T-cell (primary cell): ENCODE results near the gene GPR135. TPM values are rescaled to one million over a fixed set of nuclear protein-coding genes. Genes with fewer than 3 reads are reported as not detected.
A peak's percentile ranks its signal among the peaks of the same experiment; 100 is the strongest.

Source experiments
- ATAC-seq, 4 experiments: fragments of 200-7000 bp in 3 of 4; fragments of 150-1000 bp in 1 of 4; cut with Tn5 transposase; replicated peaks in 1 of 4; 1 replicate in 3 of 4; 2 replicates in 1 of 4; pipeline ENCODE4 v1.10.0; 2021; ENCODE audit warnings: moderate library complexity in 3 of 4, mild to moderate bottlenecking in 2 of 4, moderate number of reproducible peaks in 1 of 4
- CTCF ChIA-PET, 2 donors: fragments of 300-600 bp; sonication (Branson Sonifier 250); formaldehyde crosslinking; loops; one replicate each; lab custom pipeline; 2022; ENCODE audit warnings: antibody characterized with exemption in 2 of 2; lab: Charles Lee
- POLR2A ChIA-PET, 2 donors: fragments of 300-600 bp; sonication (Branson Sonifier 250); formaldehyde crosslinking; loops; one replicate each; lab custom pipeline; 2022; ENCODE audit warnings: antibody characterized with exemption in 2 of 2; lab: Charles Lee
- DNase-seq, 35 experiments: peaks; one replicate each; pipeline versions ENCODE4 v3.0.0 to v3.0.0-alpha.2; 2013 to 2023
- H3K27ac ChIP-seq: one replicate; pipeline ENCODE4 v1.5.1; 2013; ENCODE audit warnings: low read length
- H3K27me3 ChIP-seq, 2 experiments: replicated peaks in 1 of 2; 1 replicate in 1 of 2; 2 replicates in 1 of 2; pipeline versions ENCODE4 v1.6.1 to v1.7.0; 2013; ENCODE audit warnings: low read length in 1 of 2, mixed read lengths in 1 of 2; ENCODE audit not compliant: control insufficient read depth in 2 of 2, insufficient read depth in 2 of 2; ENCODE audit errors: extremely low read depth in 1 of 2
- H3K36me3 ChIP-seq, 2 donors: 1 replicate in 1 of 2; 2 replicates in 1 of 2; pipeline versions ENCODE4 v1.6.1 to v1.7.0; 2013; ENCODE audit warnings: low read length in 1 of 2; ENCODE audit not compliant: control insufficient read depth in 2 of 2, insufficient read depth in 1 of 2; ENCODE audit errors: extremely low read depth in 1 of 2
- H3K4me1 ChIP-seq, 2 experiments: 1 replicate in 1 of 2; 2 replicates in 1 of 2; pipeline versions ENCODE4 v1.6.1 to v1.7.0; 2013; ENCODE audit warnings: low read length in 2 of 2, mixed read lengths in 1 of 2; ENCODE audit not compliant: insufficient read depth in 2 of 2, control insufficient read depth in 1 of 2; ENCODE audit errors: extremely low read depth in 1 of 2
- H3K4me3 ChIP-seq, 2 donors: 1 replicate in 1 of 2; 2 replicates in 1 of 2; pipeline versions ENCODE4 v1.5.1 to v1.7.0; 2013; ENCODE audit warnings: mild to moderate bottlenecking in 2 of 2, low read length in 1 of 2, moderate library complexity in 1 of 2; ENCODE audit not compliant: control insufficient read depth in 1 of 2; ENCODE audit errors: extremely low read depth in 1 of 2
- H3K9me3 ChIP-seq: 2 replicates; pipeline ENCODE4 v1.7.0; 2013
- H3K27ac Mint-ChIP-seq, 2 donors: one replicate each; pipeline ENCODE4 v1.8.0; 2020 to 2021; ENCODE audit warnings: mild to moderate bottlenecking in 2 of 2, mixed read lengths in 2 of 2
- H3K27me3 Mint-ChIP-seq, 2 donors: one replicate each; pipeline ENCODE4 v1.8.0; 2021 to 2022; ENCODE audit warnings: mixed read lengths in 2 of 2
- H3K36me3 Mint-ChIP-seq: one replicate; pipeline ENCODE4 v1.8.0; 2021; ENCODE audit warnings: mixed read lengths
- H3K4me1 Mint-ChIP-seq, 3 donors: one replicate each; pipeline ENCODE4 v1.8.0; 2020 to 2022; ENCODE audit warnings: mixed read lengths in 3 of 3, mild to moderate bottlenecking in 1 of 3
- H3K4me3 Mint-ChIP-seq, 3 donors: one replicate each; pipeline ENCODE4 v1.8.0; 2020 to 2022; ENCODE audit warnings: mild to moderate bottlenecking in 3 of 3, mixed read lengths in 3 of 3, moderate library complexity in 3 of 3
- H3K9me3 Mint-ChIP-seq, 3 donors: one replicate each; pipeline ENCODE4 v1.8.0; 2020 to 2022; ENCODE audit warnings: mixed read lengths in 3 of 3
- WGBS: methylation state at CpG from one replicate; pipeline ENCODE4 v1.1.5; 2013; ENCODE audit warnings: missing lambda C conversion rate; ENCODE audit not compliant: insufficient coverage; 5-methylcytosine and 5-hydroxymethylcytosine counted together
- total RNA-seq, 35 experiments: library from RNA in 6 of 35; stranded (reverse) in 6 of 35; fragments of 120-200 nt in 1 of 35; gene quantifications; one replicate each; pipeline versions ENCODE4 v1.2.1 to v1.2.4 and lab custom pipeline; 2013 to 2026

GPR135 gene
- total RNA-seq, 5 donors from 2014 or later (not counting 1 experiment from before 2014, with no cell fraction given) = 1.8 to 2.4 (median 2.1) TPM

DNA sequence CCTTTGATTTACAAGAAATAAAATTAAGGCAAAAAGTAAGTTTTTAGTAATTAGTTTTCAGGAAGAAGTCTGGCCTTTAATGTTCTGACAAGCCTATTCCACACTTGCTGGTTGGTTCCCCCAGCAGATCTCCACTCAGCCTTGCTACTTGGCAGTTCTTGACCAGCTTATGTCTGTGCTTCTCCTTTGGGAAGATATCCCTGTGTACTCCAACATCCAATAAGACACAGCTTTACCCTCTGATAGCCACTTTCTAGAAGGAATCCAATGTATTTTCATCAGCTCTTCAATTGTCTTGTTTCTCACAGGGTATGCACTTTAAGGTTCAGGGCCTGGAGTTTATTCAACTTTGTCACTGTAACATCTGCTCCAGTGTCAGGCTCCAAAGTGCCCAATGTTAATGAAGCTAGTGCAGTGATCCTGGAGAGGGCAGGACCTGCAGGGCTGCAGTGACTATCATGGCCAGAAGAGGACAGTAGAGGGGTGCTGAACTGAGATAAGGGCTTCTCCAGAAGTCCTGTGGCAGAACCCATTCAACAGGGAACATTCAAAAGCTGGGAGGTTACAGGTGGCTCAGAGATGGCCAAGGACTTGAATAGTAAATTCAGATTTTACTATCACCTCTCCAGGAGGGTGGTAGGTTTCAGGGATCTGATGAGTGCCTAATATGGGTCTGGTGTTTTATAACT is 42.0 kb upstream of the GPR135 start:
- Mint-ChIP-seq H3K9me3 (no peaks in the 10 kb centered on the region), H3K27me3 (peaks cover 6 to 16% of the 10 kb centered on the region in 2 donors), H3K27ac (no peak overlapping the region), H3K36me3 (peaks cover 10% of the 10 kb centered on the region), H3K4me1 (peaks cover 13 to 16% (median 15%) of the 10 kb centered on the region in 3 donors), H3K4me3 (no peak overlapping the region)
- peaks cover 0 to 2% of the 10 kb centered on the region in 2 experiments for H3K4me1 ChIP-seq
- ATAC-seq (peak in 3 of 4 experiments; percentile 70 to 73 (median 71)), DNase-seq (peak in 30 of 35 experiments; percentile 3 to 55 (median 30))
- ChIA-PET CTCF (interaction anchor here (1.3 to 2.1 kb wide), 5 partner anchors 70 to 677 kb away, joined by 3 to 9 read pairs (median 7); partner anchors contain the start of gene CCDC175 (in 2 of the 2)), POLR2A (no interaction called here)
- no peak overlapping the region for H3K27ac ChIP-seq
- no peak overlapping the region for H3K4me3 ChIP-seq
- H3K36me3 ChIP-seq = peaks cover 5 to 11% of the 10 kb centered on the region in 2 donors
- peaks cover 0 to 3% of the 10 kb centered on the region in 2 experiments for H3K27me3 ChIP-seq
- no peaks in the 10 kb centered on the region for H3K9me3 ChIP-seq

DNA sequence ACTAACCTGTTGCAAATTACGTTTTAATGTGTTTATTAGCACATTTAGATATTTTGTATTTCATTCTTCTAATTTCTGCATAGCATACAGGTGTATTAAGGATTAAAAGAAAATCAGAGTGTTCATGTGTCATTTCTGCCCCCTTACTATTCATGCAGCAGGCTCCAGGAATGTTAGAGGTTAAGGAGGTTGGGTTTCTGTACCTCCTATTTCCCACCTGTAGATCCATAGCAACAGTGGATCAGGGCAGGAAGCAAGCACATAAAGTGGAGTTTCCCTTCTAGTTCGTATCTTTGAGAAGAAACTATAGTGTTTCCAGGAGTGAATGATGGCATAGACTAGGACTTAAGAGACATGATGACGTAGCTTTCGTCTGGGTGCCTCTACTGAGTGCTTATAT is 38.1 kb upstream of the GPR135 start:
- peaks cover 26% of the 10 kb centered on the region for H3K36me3 Mint-ChIP-seq
- no peak overlapping the region for H3K4me3 ChIP-seq
- no peak overlapping the region for H3K27ac Mint-ChIP-seq
- POLR2A ChIA-PET = no interaction called here
- H3K9me3 ChIP-seq = no peaks in the 10 kb centered on the region
- H3K4me3 Mint-ChIP-seq = no peak overlapping the region
- no peaks in the 10 kb centered on the region for H3K9me3 Mint-ChIP-seq
- H3K36me3 ChIP-seq = peaks cover 5 to 14% of the 10 kb centered on the region in 2 donors
- ATAC-seq = no peak
- no peak for DNase-seq
- CTCF ChIA-PET = interaction anchor here in 1 of 2 donors (1.2 kb wide), 1 partner anchor 19 kb away, joined by 3 read pairs; the partner anchor contains the start of gene L3HYPDH
- WGBS = no CpG with 5 or more reads among the region's 4 CpGs
- H3K4me1 Mint-ChIP-seq = peaks cover 13 to 23% (median 16%) of the 10 kb centered on the region in 3 donors
- peaks cover 0 to 2% of the 10 kb centered on the region in 2 experiments for H3K4me1 ChIP-seq
- H3K27ac ChIP-seq = no peak overlapping the region
- peaks cover 0 to 3% of the 10 kb centered on the region in 2 donors for H3K27me3 Mint-ChIP-seq
- no peaks in the 10 kb centered on the region for H3K27me3 ChIP-seq

DNA sequence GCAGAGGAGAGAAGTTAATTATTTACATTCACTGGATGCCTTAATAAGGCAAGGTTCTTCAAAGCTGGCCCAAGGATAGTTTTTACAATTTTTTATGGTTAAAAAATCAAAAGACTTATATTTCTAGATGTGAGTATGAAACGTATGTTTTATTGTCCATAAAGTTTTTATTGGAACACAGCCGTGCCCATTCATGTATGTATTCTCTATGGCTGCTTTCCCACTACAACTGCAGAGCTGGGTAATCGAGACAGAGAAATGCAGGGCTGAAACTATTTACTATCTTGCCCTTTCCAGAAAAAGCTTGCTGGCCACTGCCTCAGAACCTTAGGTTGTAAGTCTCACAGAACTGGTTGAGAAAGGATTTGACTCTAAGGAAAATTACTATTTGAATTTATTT is 35.6 kb upstream of the GPR135 start:
- POLR2A ChIA-PET = interaction anchor here in 1 of 2 donors (0.6 kb wide), 1 partner anchor 1133 kb away, joined by 3 read pairs; no protein-coding TSS in a partner anchor
- no peak overlapping the region for H3K4me3 Mint-ChIP-seq
- DNase-seq (no peak), ATAC-seq (no peak)
- Histone ChIP-seq H3K27me3 (no peaks in the 10 kb centered on the region), H3K4me1 (peaks cover 0 to 2% of the 10 kb centered on the region in 2 experiments), H3K4me3 (no peak overlapping the region), H3K9me3 (no peaks in the 10 kb centered on the region), H3K36me3 (peaks cover 5 to 18% of the 10 kb centered on the region in 2 donors), H3K27ac (no peak overlapping the region)
- no CpG with 5 or more reads among the region's 3 CpGs for WGBS
- no peaks in the 10 kb centered on the region for H3K27me3 Mint-ChIP-seq
- no peaks in the 10 kb centered on the region for H3K9me3 Mint-ChIP-seq
- H3K4me1 Mint-ChIP-seq = peaks cover 24 to 30% (median 26%) of the 10 kb centered on the region in 3 donors
- H3K36me3 Mint-ChIP-seq = peaks cover 34% of the 10 kb centered on the region
- no peak overlapping the region for H3K27ac Mint-ChIP-seq
- CTCF ChIA-PET = interaction anchor here in 1 of 2 donors (1.2 kb wide), 1 partner anchor 10 kb away, joined by 3 read pairs; no protein-coding TSS in a partner anchor

DNA sequence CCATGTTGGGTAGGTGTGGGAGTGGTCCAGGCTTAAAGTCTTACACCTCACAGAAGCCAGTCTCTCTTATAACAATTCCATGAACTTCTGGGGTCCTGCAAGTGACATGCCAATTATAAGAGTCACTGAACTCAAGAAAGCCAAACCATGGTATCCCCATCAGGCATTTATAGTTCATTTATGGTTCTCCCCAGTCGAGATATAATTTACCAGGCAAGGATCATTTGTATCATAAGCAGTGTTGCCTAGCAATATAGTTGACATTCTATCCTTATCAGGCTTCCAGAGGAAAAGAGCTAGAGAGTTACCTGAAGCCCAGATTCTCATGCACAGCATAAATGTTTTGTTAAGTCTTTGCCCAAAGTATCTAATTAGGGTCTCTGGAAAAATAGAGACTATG is 27.2 kb upstream of the GPR135 start:
- peaks cover 0 to 3% of the 10 kb centered on the region in 2 experiments for H3K4me1 ChIP-seq
- peaks cover 0 to 59% of the 10 kb centered on the region in 2 donors for H3K36me3 ChIP-seq
- H3K4me3 Mint-ChIP-seq = no peak overlapping the region
- DNase-seq (no peak), ATAC-seq (no peak)
- POLR2A ChIA-PET = interaction anchor here in 1 of 2 donors (0.5 kb wide), 1 partner anchor 348 kb away, joined by 7 read pairs; no protein-coding TSS in a partner anchor
- H3K4me3 ChIP-seq = no peak overlapping the region
- no peaks in the 10 kb centered on the region for H3K27me3 Mint-ChIP-seq
- no peak overlapping the region for H3K27ac ChIP-seq
- no peaks in the 10 kb centered on the region for H3K9me3 ChIP-seq
- peaks cover 69% of the 10 kb centered on the region for H3K36me3 Mint-ChIP-seq
- no CpG with 5 or more reads among the region's 1 CpG for WGBS
- H3K27ac Mint-ChIP-seq = no peak overlapping the region
- H3K27me3 ChIP-seq = no peaks in the 10 kb centered on the region
- no peaks in the 10 kb centered on the region for H3K9me3 Mint-ChIP-seq
- CTCF ChIA-PET = no interaction called here
- peaks cover 43 to 49% (median 47%) of the 10 kb centered on the region in 3 donors for H3K4me1 Mint-ChIP-seq

DNA sequence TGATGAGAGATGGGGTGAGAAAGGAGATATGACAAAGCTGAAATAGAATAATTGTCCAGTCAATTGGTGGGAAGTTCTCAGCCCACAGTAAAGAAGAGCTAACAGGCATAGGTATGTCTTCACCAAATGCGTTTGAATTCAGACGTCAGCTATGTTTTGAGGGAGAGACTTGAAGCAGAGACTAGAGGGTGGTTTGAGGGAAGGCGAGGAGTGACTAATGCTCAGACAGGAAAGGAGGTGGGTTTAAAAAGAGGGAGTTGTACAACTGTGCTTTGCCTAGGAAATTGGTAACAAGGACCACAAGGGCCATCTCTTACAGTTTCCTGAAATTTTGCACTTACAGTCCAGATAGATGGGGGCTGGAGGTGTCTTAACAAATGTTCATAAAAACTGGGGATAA is 25.6 kb upstream of the GPR135 start:
- no peak for ATAC-seq
- H3K27ac ChIP-seq = no peak overlapping the region
- ChIA-PET POLR2A (no interaction called here), CTCF (interaction anchor here in 1 of 2 donors (1.3 kb wide), 1 partner anchor 10 kb away, joined by 3 read pairs; no protein-coding TSS in a partner anchor)
- no peaks in the 10 kb centered on the region for H3K27me3 Mint-ChIP-seq
- peaks cover 0 to 56% of the 10 kb centered on the region in 2 donors for H3K36me3 ChIP-seq
- no peak overlapping the region for H3K27ac Mint-ChIP-seq
- H3K9me3 Mint-ChIP-seq = no peaks in the 10 kb centered on the region
- peaks cover 41 to 52% (median 48%) of the 10 kb centered on the region in 3 donors for H3K4me1 Mint-ChIP-seq
- no peak overlapping the region for H3K4me3 Mint-ChIP-seq
- H3K9me3 ChIP-seq = no peaks in the 10 kb centered on the region
- DNase-seq = no peak
- H3K36me3 Mint-ChIP-seq = peaks cover 65% of the 10 kb centered on the region
- WGBS = 94% methylated on average over 3 of the region's 3 CpGs
- no peaks in the 10 kb centered on the region for H3K27me3 ChIP-seq
- peaks cover 5 to 11% of the 10 kb centered on the region in 2 experiments for H3K4me1 ChIP-seq
- no peak overlapping the region for H3K4me3 ChIP-seq

DNA sequence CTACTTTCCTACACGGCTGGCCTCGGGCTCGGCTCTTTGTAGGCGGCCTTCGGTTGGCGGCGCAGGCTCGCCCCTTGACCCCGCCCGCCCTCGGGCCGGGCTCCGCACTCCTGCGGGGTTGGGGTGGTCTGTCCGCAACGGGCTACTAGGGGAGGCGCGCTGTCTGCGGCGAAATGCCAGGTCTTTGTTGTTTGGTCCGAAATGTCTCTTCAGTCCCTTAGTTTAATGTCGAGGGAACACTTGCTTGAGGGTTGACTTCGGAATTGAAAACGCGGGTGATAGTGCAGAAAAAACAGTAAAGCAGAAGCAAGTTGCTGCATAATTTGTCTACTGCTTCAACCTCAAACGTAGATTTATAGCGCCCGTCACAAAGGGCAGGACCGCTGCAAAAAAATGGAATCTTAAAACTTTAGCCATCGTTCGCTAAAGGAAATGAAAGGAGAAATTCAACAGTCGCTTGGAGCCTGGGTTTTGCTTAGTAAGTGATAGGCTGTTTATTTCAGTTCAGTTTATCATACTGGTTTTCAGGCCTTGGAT is 19.5 kb upstream of the GPR135 start:
- Histone ChIP-seq H3K27me3 (no peaks in the 10 kb centered on the region), H3K4me3 (peak overlapping the region; percentile 73 to 83), H3K9me3 (no peaks in the 10 kb centered on the region), H3K27ac (peak overlapping the region; percentile 44), H3K36me3 (peaks cover 0 to 18% of the 10 kb centered on the region in 2 donors), H3K4me1 (peaks cover 20 to 28% of the 10 kb centered on the region in 2 experiments)
- Mint-ChIP-seq H3K27me3 (no peaks in the 10 kb centered on the region), H3K27ac (peak overlapping the region; percentile 89 to 92), H3K4me3 (peak overlapping the region; percentile 89 to 97 (median 95)), H3K9me3 (no peaks in the 10 kb centered on the region), H3K4me1 (peaks cover 71 to 76% (median 75%) of the 10 kb centered on the region in 3 donors), H3K36me3 (peaks cover 17% of the 10 kb centered on the region)
- whole genome bisulfite sequencing = 2% methylated on average over 23 of the region's 32 CpGs
- POLR2A ChIA-PET = interaction anchor here (0.7 to 1.1 kb wide), 4 partner anchors 19 to 1273 kb away, joined by 3 to 7 read pairs (median 4); partner anchors contain the start of genes ARID4A (in 1 of the 2), GPR135 (in 1 of the 2) and PPM1A (in 1 of the 2)
- ATAC-seq (peak; percentile 53 to 66 (median 58)), DNase-seq (no peak)
- CTCF ChIA-PET = interaction anchor here in 1 of 2 donors (0.7 to 1.1 kb wide), 7 partner anchors 20 to 846 kb away, joined by 3 to 7 read pairs (median 3); partner anchors contain the start of genes CCDC175 and GPR135
